Left lung (tissue), 10 donors: ENCODE data around the gene SCLT1. TPM values are rescaled to one million over a fixed set of nuclear protein-coding genes. Genes with fewer than 3 reads are reported as not detected.
A peak's percentile ranks its signal among the peaks of the same experiment; 100 is the strongest.

Experiments
- ATAC-seq: fragments of 200-7000 bp; cut with Tn5 transposase; one replicate; pipeline ENCODE4 v1.9.1; 2020; ENCODE audit warnings: moderate library complexity
- DNase-seq, 4 donors: peaks; one replicate each; pipeline ENCODE4 v3.0.0-alpha.2; 2013 to 2020
- H3K27ac ChIP-seq, 2 donors: fragments of 200-600 bp; sonication (generic) in 1 of 2; one replicate each; pipeline versions ENCODE4 v1.5.0 to v1.8.0; 2020 to 2021
- H3K27me3 ChIP-seq, 2 donors: fragments of 200-600 bp; sonication (generic) in 1 of 2; one replicate each; pipeline versions ENCODE4 v1.5.0 to v1.8.0; 2020 to 2021
- H3K36me3 ChIP-seq, 2 donors: fragments of 200-600 bp; sonication (generic) in 1 of 2; one replicate each; pipeline versions ENCODE4 v1.5.0 to v1.8.0; 2020 to 2021
- H3K4me1 ChIP-seq, 2 donors: fragments of 200-600 bp; one replicate each; pipeline ENCODE4 v1.8.0; 2021
- H3K4me3 ChIP-seq, 2 donors: fragments of 200-600 bp; sonication (generic) in 1 of 2; one replicate each; pipeline versions ENCODE4 v1.5.0 to v1.8.0; 2020 to 2021; ENCODE audit warnings: mild to moderate bottlenecking in 1 of 2
- H3K9me3 ChIP-seq, 2 donors: fragments of 200-600 bp; sonication (generic) in 1 of 2; one replicate each; pipeline versions ENCODE4 v1.5.0 to v1.8.0; 2020 to 2021
- intact Hi-C, 2 donors: fragments of 100-400 bp; cut with DNase I; formaldehyde crosslinking; loops; one replicate each; pipeline versions ENCODE4 v1.11.2 to v1.14.2; 2022
- polyA plus RNA-seq, 6 donors: library from polyadenylated mRNA; unstranded; fragments of 120-200 nt; gene quantifications; one replicate each; pipeline ENCODE4 v1.2.1, GENCODE V29; 2013; ENCODE audit not compliant: insufficient read length in 6 of 6
- total RNA-seq, 2 donors: library from RNA; stranded (reverse); fragmentation: NEBNext Ultra II Directional; extraction: Animal tissue kit (Norgen Biotek cat#: 25700); gene quantifications; one replicate each; pipeline ENCODE4 v1.2.1, GENCODE V29; 2021
- TF ChIP-seq, protein P1 (sequence below), 2 donors: fragments of 200-600 bp; sonication (generic) in 1 of 2; IDR thresholded peaks; one replicate each; pipeline versions ENCODE4 v1.5.0 to v1.8.0; 2021; ENCODE audit warnings: antibody characterized with exemption in 2 of 2
- donor health status: DM: no; HTN: yes; CAD: no.
- donor health status: DM: no; HTN: no; CAD: no.

SCLT1 gene
- total and polyA plus RNA-seq, 8 donors = 12.4 to 24.1 (median 17.6) TPM

DNA sequence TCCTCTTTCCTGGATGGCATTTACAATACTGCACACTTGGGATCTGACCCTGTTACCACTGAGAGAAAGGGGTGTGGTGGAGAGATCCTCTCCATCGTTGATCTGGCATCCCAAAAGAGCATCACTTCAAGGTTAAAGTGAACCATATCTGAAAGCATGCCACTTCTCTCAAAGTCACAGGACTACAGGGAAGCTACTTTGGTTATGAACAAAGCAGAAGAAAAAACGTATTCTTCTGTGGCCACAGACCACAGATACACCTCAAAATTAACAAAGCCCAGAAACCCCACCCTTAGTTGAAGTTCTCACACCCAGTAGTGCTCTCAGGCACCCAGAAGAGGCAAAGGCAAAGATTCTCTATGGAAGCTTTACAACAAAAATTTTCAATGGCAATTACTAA, 175.6 kb downstream of the SCLT1 start:
- H3K27ac ChIP-seq = peak overlapping the region in 1 of 2 donors; percentile 78
- H3K4me1 ChIP-seq = peaks cover 0 to 31% of the 10 kb centered on the region in 2 donors
- TF ChIP-seq, protein P1, sequence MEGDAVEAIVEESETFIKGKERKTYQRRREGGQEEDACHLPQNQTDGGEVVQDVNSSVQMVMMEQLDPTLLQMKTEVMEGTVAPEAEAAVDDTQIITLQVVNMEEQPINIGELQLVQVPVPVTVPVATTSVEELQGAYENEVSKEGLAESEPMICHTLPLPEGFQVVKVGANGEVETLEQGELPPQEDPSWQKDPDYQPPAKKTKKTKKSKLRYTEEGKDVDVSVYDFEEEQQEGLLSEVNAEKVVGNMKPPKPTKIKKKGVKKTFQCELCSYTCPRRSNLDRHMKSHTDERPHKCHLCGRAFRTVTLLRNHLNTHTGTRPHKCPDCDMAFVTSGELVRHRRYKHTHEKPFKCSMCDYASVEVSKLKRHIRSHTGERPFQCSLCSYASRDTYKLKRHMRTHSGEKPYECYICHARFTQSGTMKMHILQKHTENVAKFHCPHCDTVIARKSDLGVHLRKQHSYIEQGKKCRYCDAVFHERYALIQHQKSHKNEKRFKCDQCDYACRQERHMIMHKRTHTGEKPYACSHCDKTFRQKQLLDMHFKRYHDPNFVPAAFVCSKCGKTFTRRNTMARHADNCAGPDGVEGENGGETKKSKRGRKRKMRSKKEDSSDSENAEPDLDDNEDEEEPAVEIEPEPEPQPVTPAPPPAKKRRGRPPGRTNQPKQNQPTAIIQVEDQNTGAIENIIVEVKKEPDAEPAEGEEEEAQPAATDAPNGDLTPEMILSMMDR (IDR thresholded peaks at IDR 0.05) = no peak
- H3K4me3 ChIP-seq = no peak overlapping the region
- intact Hi-C loops = no loop called here
- H3K36me3 ChIP-seq = no peaks in the 10 kb centered on the region
- H3K27me3 ChIP-seq = no peaks in the 10 kb centered on the region
- no peaks in the 10 kb centered on the region for H3K9me3 ChIP-seq
- peak; percentile 36 for ATAC-seq
- DNase-seq = no peak

DNA sequence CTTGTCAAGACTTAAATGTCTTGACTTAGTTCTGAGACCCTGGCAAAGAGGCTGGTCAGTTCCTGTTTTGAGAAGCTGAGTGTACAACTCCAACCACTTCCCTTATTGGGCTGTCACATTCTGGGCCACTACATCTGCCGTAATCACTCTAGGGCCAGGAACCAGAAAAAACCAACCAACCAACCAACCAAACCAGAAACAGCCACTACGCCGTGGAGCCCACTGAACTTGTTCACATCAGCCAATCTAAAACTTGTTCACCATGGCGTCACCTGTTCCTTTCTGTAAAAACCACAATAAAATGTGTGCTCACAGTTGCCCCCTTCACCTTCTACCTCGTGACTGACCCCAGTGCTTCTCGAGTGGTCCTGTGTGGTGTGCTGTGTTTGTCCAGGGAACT, 176.5 kb downstream of the SCLT1 start:
- TF ChIP-seq, protein P1 (IDR thresholded peaks at IDR 0.05) = no peak
- ATAC-seq (peak; percentile 81), DNase-seq (peak in 1 of 4 donors; percentile 47)
- no peak overlapping the region for H3K4me3 ChIP-seq
- peak overlapping the region in 1 of 2 donors; percentile 78 for H3K27ac ChIP-seq
- no peaks in the 10 kb centered on the region for H3K9me3 ChIP-seq
- H3K36me3 ChIP-seq = no peaks in the 10 kb centered on the region
- intact Hi-C loops = no loop called here
- peaks cover 0 to 32% of the 10 kb centered on the region in 2 donors for H3K4me1 ChIP-seq
- no peaks in the 10 kb centered on the region for H3K27me3 ChIP-seq

DNA sequence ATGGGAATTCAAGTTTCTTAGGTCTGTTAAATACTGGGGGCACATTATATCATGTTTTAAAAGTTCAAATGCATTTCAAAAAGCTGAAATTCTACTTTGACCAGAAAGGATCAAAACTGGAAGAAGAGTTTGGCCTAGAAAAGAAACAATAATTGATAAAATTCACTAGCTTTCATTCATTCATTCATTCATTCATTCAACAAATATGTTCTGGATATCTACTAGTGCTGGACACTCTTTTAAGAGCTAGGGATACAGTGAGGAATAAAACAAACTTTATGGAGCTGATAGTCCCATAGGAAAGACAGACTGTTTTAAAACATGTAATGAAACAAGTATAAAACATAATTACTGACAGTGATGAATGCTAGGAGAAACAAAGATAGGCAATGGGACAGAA, 177.8 kb downstream of the SCLT1 start:
- intact Hi-C loops = no loop called here
- no peak for DNase-seq
- H3K27me3 ChIP-seq = no peaks in the 10 kb centered on the region
- H3K4me1 ChIP-seq = peaks cover 0 to 32% of the 10 kb centered on the region in 2 donors
- H3K27ac ChIP-seq = no peak overlapping the region
- TF ChIP-seq, protein P1 (IDR thresholded peaks at IDR 0.05) = no peak
- no peak overlapping the region for H3K4me3 ChIP-seq
- ATAC-seq = no peak
- H3K36me3 ChIP-seq = no peaks in the 10 kb centered on the region
- H3K9me3 ChIP-seq = no peaks in the 10 kb centered on the region

DNA sequence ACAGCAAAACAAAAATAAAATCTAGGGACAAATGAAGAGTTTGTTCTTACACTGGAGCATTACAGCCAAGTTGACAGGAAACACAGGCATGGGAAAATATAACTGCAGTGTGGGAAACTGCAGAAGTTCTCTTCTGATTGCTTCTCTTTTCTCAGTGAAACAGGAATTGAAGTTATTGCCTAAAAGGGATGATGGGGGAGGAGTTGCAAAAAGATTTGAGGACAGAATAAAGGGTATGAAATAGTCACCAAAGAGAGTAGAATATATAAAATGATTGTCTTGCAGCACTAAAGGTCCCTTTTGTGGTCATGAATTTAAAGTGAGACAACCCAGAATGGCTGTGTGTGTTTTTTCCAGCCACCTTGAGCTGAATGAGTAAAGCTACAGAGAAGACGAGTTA, 180.1 kb downstream of the SCLT1 start:
- TF ChIP-seq, protein P1 (IDR thresholded peaks at IDR 0.05) = no peak
- H3K27ac ChIP-seq = peak overlapping the region in 1 of 2 donors; percentile 79
- H3K27me3 ChIP-seq = no peaks in the 10 kb centered on the region
- no peaks in the 10 kb centered on the region for H3K9me3 ChIP-seq
- ATAC-seq = no peak
- no peak overlapping the region for H3K4me3 ChIP-seq
- peaks cover 0 to 30% of the 10 kb centered on the region in 2 donors for H3K4me1 ChIP-seq
- intact Hi-C loops = no loop called here
- no peak for DNase-seq
- no peaks in the 10 kb centered on the region for H3K36me3 ChIP-seq

DNA sequence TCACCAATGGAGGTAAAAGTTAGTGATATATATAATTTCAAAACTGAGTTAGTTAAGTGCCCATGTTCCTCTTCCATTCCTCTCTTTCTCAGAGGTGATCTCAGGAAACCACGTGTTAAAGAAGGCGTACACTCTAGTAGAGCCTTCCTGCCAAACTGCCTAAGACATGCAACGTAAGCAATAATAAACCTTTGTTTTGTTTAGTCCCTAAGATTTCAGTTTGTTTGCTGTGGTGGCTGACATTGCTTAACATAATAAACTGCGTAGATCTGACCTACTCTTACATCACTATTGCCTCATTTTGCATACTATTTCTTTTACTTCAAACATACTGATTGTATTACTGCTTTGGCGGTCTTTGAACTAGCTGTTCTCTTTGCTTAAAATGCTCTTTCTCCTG, 184.6 kb downstream of the SCLT1 start:
- no peak for DNase-seq
- intact Hi-C loops = no loop called here

More for the DNA sequence above, 184.6 kb downstream of the SCLT1 start:
- TF ChIP-seq, protein P1 (IDR thresholded peaks at IDR 0.05) = no peak
- no peak for ATAC-seq
- H3K27ac ChIP-seq = peak overlapping the region in 1 of 2 donors; percentile 4
- H3K9me3 ChIP-seq = no peaks in the 10 kb centered on the region
- H3K4me1 ChIP-seq = peaks cover 0 to 10% of the 10 kb centered on the region in 2 donors
- no peaks in the 10 kb centered on the region for H3K27me3 ChIP-seq
- no peaks in the 10 kb centered on the region for H3K36me3 ChIP-seq
- H3K4me3 ChIP-seq = no peak overlapping the region
